Fibroblast of lung (primary cell): ENCODE results near the gene C9orf85. TPM values are rescaled to one million over a fixed set of nuclear protein-coding genes. Genes with fewer than 3 reads are reported as not detected.
A peak's percentile ranks its signal among the peaks of the same experiment; 100 is the strongest.

Experiments
- DNase-seq, 2 donors: peaks; one replicate each; pipeline versions ENCODE4 v3.0.0 to v3.0.0-alpha.2; 2010; ENCODE audit warnings: low read depth in 2 of 2
- H2AFZ ChIP-seq: 2 replicates; pipeline ENCODE4 v1.5.1; 2012; ENCODE audit warnings: low read length, control low read depth, inconsistent platforms
- H3K27ac ChIP-seq: 2 replicates; pipeline ENCODE4 v1.5.1; 2011; ENCODE audit warnings: low read length, control low read depth; ENCODE audit not compliant: insufficient read depth
- H3K27me3 ChIP-seq: 2 replicates; pipeline ENCODE4 v1.5.1; 2011; ENCODE audit warnings: mild to moderate bottlenecking, low read length; ENCODE audit not compliant: control insufficient read depth, insufficient read depth
- H3K36me3 ChIP-seq: 2 replicates; pipeline ENCODE4 v1.5.1; 2011; ENCODE audit warnings: low read length; ENCODE audit not compliant: control insufficient read depth, insufficient read depth
- H3K4me1 ChIP-seq: 2 replicates; pipeline ENCODE4 v1.5.1; 2011; ENCODE audit warnings: low read length; ENCODE audit not compliant: control insufficient read depth, insufficient read depth; ENCODE audit errors: extremely low read depth
- H3K4me2 ChIP-seq: 2 replicates; pipeline ENCODE4 v1.5.1; 2011; ENCODE audit warnings: low read length, control low read depth; ENCODE audit not compliant: insufficient read depth; ENCODE audit errors: extremely low read depth
- H3K4me3 ChIP-seq, 4 experiments: fragments of 200-600 bp in 1 of 4; sonication (generic) in 1 of 4; replicated peaks in 1 of 4; 2 replicates each; pipeline ENCODE4 v1.5.1; 2011 to 2016; ENCODE audit warnings: low read length in 4 of 4, low read depth in 3 of 4, mild to moderate bottlenecking in 3 of 4, control low read depth in 2 of 4, inconsistent platforms in 1 of 4, mixed read lengths in 1 of 4; ENCODE audit not compliant: insufficient read depth in 1 of 4; ENCODE audit errors: control extremely low read depth in 1 of 4
- H3K79me2 ChIP-seq: 2 replicates; pipeline ENCODE4 v1.5.1; 2012; ENCODE audit warnings: mild to moderate bottlenecking, low read length, inconsistent platforms; ENCODE audit not compliant: control insufficient read depth, insufficient read depth
- H3K9ac ChIP-seq: 2 replicates; pipeline ENCODE4 v1.5.1; 2011; ENCODE audit warnings: mild to moderate bottlenecking, low read length, control low read depth; ENCODE audit not compliant: insufficient read depth
- H3K9me3 ChIP-seq: 2 replicates; pipeline ENCODE4 v1.5.1; 2012; ENCODE audit warnings: low read depth, low read length; ENCODE audit not compliant: control insufficient read depth, insufficient read depth
- H4K20me1 ChIP-seq: 2 replicates; pipeline ENCODE4 v1.5.1; 2011; ENCODE audit warnings: low read length; ENCODE audit not compliant: control insufficient read depth, insufficient read depth; ENCODE audit errors: extremely low read depth
- EZH2 ChIP-seq: IDR thresholded peaks from 2 replicates; pipeline ENCODE4 v1.5.1; 2012; ENCODE audit warnings: low read length, control low read depth, mild to moderate bottlenecking; ENCODE audit errors: missing control alignments
- polyA plus RNA-seq, 2 donors: library from polyadenylated mRNA; depleted of rRNA in 1 of 2; stranded (reverse) in 1 of 2; unstranded in 1 of 2; fragments of >200 nt; gene quantifications; 2 replicates each; pipeline ENCODE4 v1.2.1, GENCODE V29; 2011 to 2012; ENCODE audit warnings: missing spikeins in 1 of 2
- total RNA-seq: library from RNA; depleted of rRNA; stranded (reverse); fragments of >200 nt; gene quantifications from 2 replicates; pipeline ENCODE4 v1.2.1, GENCODE V29; 2014
- TF ChIP-seq, protein P1 (sequence below), 2 donors: IDR thresholded peaks in 1 of 2; conservative IDR thresholded peaks in 1 of 2; 1 replicate in 1 of 2; 2 replicates in 1 of 2; pipeline ENCODE4 v1.5.1; 2011 to 2012; ENCODE audit warnings: low read length in 2 of 2, control low read depth in 1 of 2, inconsistent platforms in 1 of 2, low read depth in 1 of 2, mild to moderate bottlenecking in 1 of 2

C9orf85 gene
- total and polyA plus RNA-seq, 2 donors (not counting 1 experiment from before 2014, with no cell fraction given) = 17.3 to 22.5 TPM

- H4K20me1 ChIP-seq = no peaks in the 10 kb centered on the region
- no peaks in the 10 kb centered on the region for H3K36me3 ChIP-seq
- H2AFZ ChIP-seq = no peak overlapping the region
- no peak for TF ChIP-seq EZH2
- TF ChIP-seq, protein P1, sequence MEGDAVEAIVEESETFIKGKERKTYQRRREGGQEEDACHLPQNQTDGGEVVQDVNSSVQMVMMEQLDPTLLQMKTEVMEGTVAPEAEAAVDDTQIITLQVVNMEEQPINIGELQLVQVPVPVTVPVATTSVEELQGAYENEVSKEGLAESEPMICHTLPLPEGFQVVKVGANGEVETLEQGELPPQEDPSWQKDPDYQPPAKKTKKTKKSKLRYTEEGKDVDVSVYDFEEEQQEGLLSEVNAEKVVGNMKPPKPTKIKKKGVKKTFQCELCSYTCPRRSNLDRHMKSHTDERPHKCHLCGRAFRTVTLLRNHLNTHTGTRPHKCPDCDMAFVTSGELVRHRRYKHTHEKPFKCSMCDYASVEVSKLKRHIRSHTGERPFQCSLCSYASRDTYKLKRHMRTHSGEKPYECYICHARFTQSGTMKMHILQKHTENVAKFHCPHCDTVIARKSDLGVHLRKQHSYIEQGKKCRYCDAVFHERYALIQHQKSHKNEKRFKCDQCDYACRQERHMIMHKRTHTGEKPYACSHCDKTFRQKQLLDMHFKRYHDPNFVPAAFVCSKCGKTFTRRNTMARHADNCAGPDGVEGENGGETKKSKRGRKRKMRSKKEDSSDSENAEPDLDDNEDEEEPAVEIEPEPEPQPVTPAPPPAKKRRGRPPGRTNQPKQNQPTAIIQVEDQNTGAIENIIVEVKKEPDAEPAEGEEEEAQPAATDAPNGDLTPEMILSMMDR (conservative IDR thresholded peaks at IDR 0.05 in 1 of 2, IDR thresholded peaks at IDR 0.05 in 1 of 2; ENCODE audit: low read depth in 1 of 2, low read length in 2 of 2) = no peak
- no peaks in the 10 kb centered on the region for H3K4me1 ChIP-seq
- no peak overlapping the region for H3K4me3 ChIP-seq
- no peak overlapping the region for H3K4me2 ChIP-seq
- H3K79me2 ChIP-seq = peaks cover 14% of the 10 kb centered on the region
- H3K9ac ChIP-seq = no peak overlapping the region
- no peak overlapping the region for H3K27ac ChIP-seq
- no peaks in the 10 kb centered on the region for H3K27me3 ChIP-seq
- H3K9me3 ChIP-seq = no peaks in the 10 kb centered on the region
- no peak for DNase-seq
Measured at GRCh38 chr9:71890042-71890679, 21.3 kb upstream of the C9orf85 start.

GRCh38 chr9:71891557-71892189, 19.8 kb upstream of the C9orf85 start:
- H3K9ac ChIP-seq = no peak overlapping the region
- H3K9me3 ChIP-seq = no peaks in the 10 kb centered on the region
- no peaks in the 10 kb centered on the region for H3K27me3 ChIP-seq
- H3K79me2 ChIP-seq = peaks cover 13% of the 10 kb centered on the region
- no peak for TF ChIP-seq EZH2
- TF ChIP-seq, protein P1 (conservative IDR thresholded peaks at IDR 0.05 in 1 of 2, IDR thresholded peaks at IDR 0.05 in 1 of 2; ENCODE audit: low read depth in 1 of 2, low read length in 2 of 2) = no peak
- no peaks in the 10 kb centered on the region for H3K4me1 ChIP-seq
- DNase-seq = no peak
- H2AFZ ChIP-seq = no peak overlapping the region
- no peak overlapping the region for H3K4me2 ChIP-seq
- H3K4me3 ChIP-seq = no peak overlapping the region
- no peak overlapping the region for H3K27ac ChIP-seq
- H3K36me3 ChIP-seq = no peaks in the 10 kb centered on the region
- no peaks in the 10 kb centered on the region for H4K20me1 ChIP-seq

- peaks cover 18% of the 10 kb centered on the region for H3K79me2 ChIP-seq
- no peaks in the 10 kb centered on the region for H4K20me1 ChIP-seq
- no peaks in the 10 kb centered on the region for H3K36me3 ChIP-seq
- H3K4me1 ChIP-seq = no peaks in the 10 kb centered on the region
- H3K9me3 ChIP-seq = no peaks in the 10 kb centered on the region
- no peak overlapping the region for H3K4me2 ChIP-seq
- no peak overlapping the region for H3K4me3 ChIP-seq
- no peak for TF ChIP-seq EZH2
- TF ChIP-seq, protein P1 (conservative IDR thresholded peaks at IDR 0.05 in 1 of 2, IDR thresholded peaks at IDR 0.05 in 1 of 2; ENCODE audit: low read depth in 1 of 2, low read length in 2 of 2) = no peak
- no peak overlapping the region for H3K9ac ChIP-seq
- no peak overlapping the region for H2AFZ ChIP-seq
- no peaks in the 10 kb centered on the region for H3K27me3 ChIP-seq
- no peak overlapping the region for H3K27ac ChIP-seq
- peak; percentile 18 to 50 for DNase-seq
Measured at GRCh38 chr9:71895117-71895516, 16.3 kb upstream of the C9orf85 start.
